ENCODE data around the gene MVP.
A peak's percentile ranks its signal among the peaks of the same experiment; 100 is the strongest.

Gene MVP

GRCh38 chr16:29812754-29813643 is 7.3 kb upstream of the MVP start:
- DNase-seq: no peak
- TF ChIP-seq, protein P1, sequence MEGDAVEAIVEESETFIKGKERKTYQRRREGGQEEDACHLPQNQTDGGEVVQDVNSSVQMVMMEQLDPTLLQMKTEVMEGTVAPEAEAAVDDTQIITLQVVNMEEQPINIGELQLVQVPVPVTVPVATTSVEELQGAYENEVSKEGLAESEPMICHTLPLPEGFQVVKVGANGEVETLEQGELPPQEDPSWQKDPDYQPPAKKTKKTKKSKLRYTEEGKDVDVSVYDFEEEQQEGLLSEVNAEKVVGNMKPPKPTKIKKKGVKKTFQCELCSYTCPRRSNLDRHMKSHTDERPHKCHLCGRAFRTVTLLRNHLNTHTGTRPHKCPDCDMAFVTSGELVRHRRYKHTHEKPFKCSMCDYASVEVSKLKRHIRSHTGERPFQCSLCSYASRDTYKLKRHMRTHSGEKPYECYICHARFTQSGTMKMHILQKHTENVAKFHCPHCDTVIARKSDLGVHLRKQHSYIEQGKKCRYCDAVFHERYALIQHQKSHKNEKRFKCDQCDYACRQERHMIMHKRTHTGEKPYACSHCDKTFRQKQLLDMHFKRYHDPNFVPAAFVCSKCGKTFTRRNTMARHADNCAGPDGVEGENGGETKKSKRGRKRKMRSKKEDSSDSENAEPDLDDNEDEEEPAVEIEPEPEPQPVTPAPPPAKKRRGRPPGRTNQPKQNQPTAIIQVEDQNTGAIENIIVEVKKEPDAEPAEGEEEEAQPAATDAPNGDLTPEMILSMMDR (IDR thresholded peaks at IDR 0.05): no peak
- H3K4me1 Mint-ChIP-seq: peaks cover 90% of the 10 kb centered on the region
- peak overlapping the region; percentile 93 for H3K4me3 Mint-ChIP-seq
- no peaks in the 10 kb centered on the region for H3K9me3 Mint-ChIP-seq
- H3K27ac Mint-ChIP-seq: peak overlapping the region; percentile 16
- no peaks in the 10 kb centered on the region for H3K27me3 Mint-ChIP-seq (ENCODE audit: low read depth, poor library complexity)
- H3K36me3 Mint-ChIP-seq (ENCODE audit: low read depth): peaks cover 6% of the 10 kb centered on the region

GRCh38 chr16:29813644-29814562 is 6.4 kb upstream of the MVP start:
- H3K4me1 Mint-ChIP-seq: peaks cover 90% of the 10 kb centered on the region
- H3K27ac Mint-ChIP-seq: no peak overlapping the region
- no peaks in the 10 kb centered on the region for H3K9me3 Mint-ChIP-seq
- no peaks in the 10 kb centered on the region for H3K27me3 Mint-ChIP-seq (ENCODE audit: low read depth, poor library complexity)
- DNase-seq: peak; percentile 18
- TF ChIP-seq, protein P1 (IDR thresholded peaks at IDR 0.05): no peak
- H3K4me3 Mint-ChIP-seq: peak overlapping the region; percentile 93
- peaks cover 11% of the 10 kb centered on the region for H3K36me3 Mint-ChIP-seq (ENCODE audit: low read depth)

GRCh38 chr16:29814592-29814991 is 5.7 kb upstream of the MVP start:
- H3K9me3 Mint-ChIP-seq: no peaks in the 10 kb centered on the region
- peaks cover 92% of the 10 kb centered on the region for H3K4me1 Mint-ChIP-seq
- H3K36me3 Mint-ChIP-seq (ENCODE audit: low read depth): peaks cover 18% of the 10 kb centered on the region
- peak overlapping the region; percentile 54 for H3K27ac Mint-ChIP-seq
- TF ChIP-seq, protein P1 (IDR thresholded peaks at IDR 0.05): no peak
- no peaks in the 10 kb centered on the region for H3K27me3 Mint-ChIP-seq (ENCODE audit: low read depth, poor library complexity)
- peak overlapping the region; percentile 93 for H3K4me3 Mint-ChIP-seq
- peak; percentile 13 for DNase-seq

- H3K9me3 Mint-ChIP-seq: no peaks in the 10 kb centered on the region
- H3K27me3 Mint-ChIP-seq (ENCODE audit: low read depth, poor library complexity): no peaks in the 10 kb centered on the region
- H3K4me1 Mint-ChIP-seq: peaks cover 92% of the 10 kb centered on the region
- H3K27ac Mint-ChIP-seq: peak overlapping the region; percentile 54
- peak overlapping the region; percentile 93 for H3K4me3 Mint-ChIP-seq
- TF ChIP-seq, protein P1 (IDR thresholded peaks at IDR 0.05): no peak
- peaks cover 21% of the 10 kb centered on the region for H3K36me3 Mint-ChIP-seq (ENCODE audit: low read depth)
- peak; percentile 36 for DNase-seq
Observed at GRCh38 chr16:29815032-29815721, 5.1 kb upstream of the MVP start.

GRCh38 chr16:29815793-29816693 is 4.2 kb upstream of the MVP start, which contains the start of gene PAGR1:
Gene PAGR1 (plus strand): TSS chr16:29816152. CDS start chr16:29816526, 374 bp downstream.
- DNase-seq: peak; percentile 95
- TF ChIP-seq, protein P1 (IDR thresholded peaks at IDR 0.05): peak; percentile 79
- Mint-ChIP-seq H3K27ac (peak within 1 kb of the TSS; percentile 98), H3K36me3 (ENCODE audit: low read depth) (peaks cover 21% of the 10 kb centered on the region), H3K4me3 (peak within 1 kb of the TSS; percentile 93), H3K4me1 (peaks cover 92% of the 10 kb centered on the region), H3K9me3 (no peaks in the 10 kb centered on the region), H3K27me3 (ENCODE audit: low read depth, poor library complexity) (no peaks in the 10 kb centered on the region)

All from nephron progenitor cell (in vitro differentiated cells).